ENCODE results near the gene NFX1.
A peak's percentile ranks its signal among the peaks of the same experiment; 100 is the strongest.

Gene NFX1

DNA sequence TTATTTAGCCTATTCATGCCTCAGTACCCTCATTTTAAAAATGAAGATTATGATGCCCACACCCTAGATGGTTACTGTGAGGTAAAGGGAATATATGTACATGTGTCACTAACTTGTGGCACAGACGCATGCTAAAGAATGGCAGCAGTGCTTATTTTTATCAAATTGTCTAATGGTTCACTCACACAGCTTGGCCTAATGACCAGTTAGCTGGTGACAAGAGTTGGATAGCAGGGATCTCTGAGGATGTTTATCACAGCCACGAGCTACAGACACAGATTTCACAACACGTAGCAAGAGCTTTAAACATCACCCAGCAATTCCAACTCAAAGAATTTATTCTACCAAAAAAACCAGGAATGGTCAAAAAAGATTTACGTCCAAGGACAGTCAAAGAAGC is 33.0 kb upstream of the NFX1 start:
- H3K9me3 Mint-ChIP-seq, result no peaks in the 10 kb centered on the region
- H3K4me3 Mint-ChIP-seq, result no peak overlapping the region
- DNase-seq (ENCODE audit: low spot score), result no peak
- no peaks in the 10 kb centered on the region for H3K27me3 Mint-ChIP-seq (ENCODE audit: low read depth)
- H3K4me1 Mint-ChIP-seq (ENCODE audit: low read depth), result peaks cover 3% of the 10 kb centered on the region
- H3K27ac Mint-ChIP-seq, result no peak overlapping the region
- peaks cover 76% of the 10 kb centered on the region for H3K36me3 Mint-ChIP-seq (ENCODE audit: low read depth)

GRCh38 chr9:33260372-33260771 is 29.9 kb upstream of the NFX1 start:
- Mint-ChIP-seq H3K36me3 (ENCODE audit: low read depth) (peaks cover 69% of the 10 kb centered on the region), H3K27me3 (ENCODE audit: low read depth) (no peaks in the 10 kb centered on the region), H3K27ac (no peak overlapping the region), H3K4me1 (ENCODE audit: low read depth) (peaks cover 13% of the 10 kb centered on the region), H3K9me3 (no peaks in the 10 kb centered on the region), H3K4me3 (no peak overlapping the region)
- DNase-seq (ENCODE audit: low spot score), result no peak

GRCh38 chr9:33263131-33264002 is 26.9 kb upstream of the NFX1 start:
- Mint-ChIP-seq H3K27ac (peak overlapping the region; percentile 91), H3K9me3 (no peaks in the 10 kb centered on the region), H3K36me3 (ENCODE audit: low read depth) (peaks cover 67% of the 10 kb centered on the region), H3K27me3 (ENCODE audit: low read depth) (no peaks in the 10 kb centered on the region), H3K4me3 (peak overlapping the region; percentile 92), H3K4me1 (ENCODE audit: low read depth) (peaks cover 37% of the 10 kb centered on the region)
- no peak for DNase-seq (ENCODE audit: low spot score)

DNA sequence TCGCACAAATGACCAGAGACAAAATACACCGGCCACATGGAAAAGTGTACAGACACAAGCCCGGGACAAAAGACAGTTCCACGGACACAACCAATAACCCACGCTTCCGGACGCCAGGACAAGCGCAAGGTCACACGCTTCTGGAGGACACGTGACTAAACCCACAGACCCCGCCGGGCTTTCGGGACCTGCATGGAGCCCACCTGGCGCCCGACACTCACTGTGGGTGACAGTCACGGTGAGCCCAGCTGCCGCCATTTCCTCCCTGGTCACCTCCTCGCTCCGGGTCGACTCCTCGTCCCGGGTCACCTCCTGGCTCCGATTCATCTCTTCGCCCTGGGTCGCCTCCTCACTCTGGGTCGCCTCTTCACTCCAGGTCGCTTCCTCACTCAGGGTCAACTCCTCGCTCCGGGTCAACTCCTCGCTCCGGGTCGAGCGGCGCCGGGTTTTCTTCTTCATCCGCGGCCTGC is 26.3 kb upstream of the NFX1 start:
- H3K4me3 Mint-ChIP-seq, result peak overlapping the region; percentile 92
- H3K36me3 Mint-ChIP-seq (ENCODE audit: low read depth), result peaks cover 65% of the 10 kb centered on the region
- DNase-seq (ENCODE audit: low spot score), result peak; percentile 35
- no peaks in the 10 kb centered on the region for H3K9me3 Mint-ChIP-seq
- no peaks in the 10 kb centered on the region for H3K27me3 Mint-ChIP-seq (ENCODE audit: low read depth)
- peaks cover 38% of the 10 kb centered on the region for H3K4me1 Mint-ChIP-seq (ENCODE audit: low read depth)
- H3K27ac Mint-ChIP-seq, result peak overlapping the region; percentile 91

DNA sequence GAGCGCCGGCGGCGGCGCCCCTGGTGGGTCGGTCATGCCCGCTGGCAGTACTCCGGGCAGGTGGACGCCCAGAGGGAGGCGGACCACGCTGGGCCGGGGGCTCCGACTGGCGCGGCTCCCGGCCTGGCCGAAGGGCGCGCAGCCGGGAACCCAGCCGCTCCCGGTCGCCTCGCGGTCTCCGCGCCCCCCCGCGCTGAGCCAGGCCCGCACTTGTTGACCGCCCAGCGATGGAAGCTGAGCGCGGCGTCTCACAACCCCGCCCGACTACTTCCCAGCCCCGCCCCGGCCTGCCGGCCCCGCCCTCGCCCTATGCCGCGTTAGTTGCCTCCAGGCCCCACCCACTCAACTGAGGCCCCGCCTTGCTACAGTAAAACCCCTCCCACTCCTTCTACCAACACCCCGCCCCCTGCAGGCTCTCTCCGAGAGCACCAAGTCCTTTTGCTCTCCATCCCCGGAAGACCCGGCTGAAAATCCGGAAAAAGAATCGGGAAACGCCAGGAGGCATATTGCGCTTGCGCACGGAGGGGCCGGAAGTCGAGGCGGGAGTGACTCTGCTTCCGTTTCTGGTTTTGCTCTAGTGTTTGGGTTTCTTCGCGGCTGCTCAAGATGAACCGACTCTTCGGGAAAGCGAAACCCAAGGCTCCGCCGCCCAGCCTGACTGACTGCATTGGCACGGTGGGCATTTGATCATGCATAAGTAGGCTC is 25.7 kb upstream of the NFX1 start, which contains the start of the genes BAG1 and CHMP5:
Gene BAG1 (minus strand): TSS at position 236 of the 705 bp plus-strand sequence.
Gene CHMP5 (plus strand): TSS at position 577 of the 705 bp plus-strand sequence. CDS start 30 bp downstream, at position 607.
- Mint-ChIP-seq H3K4me3 (peak within 1 kb of the TSS; percentile 97), H3K36me3 (ENCODE audit: low read depth) (peaks cover 59% of the 10 kb centered on the region), H3K27me3 (ENCODE audit: low read depth) (no peaks in the 10 kb centered on the region), H3K4me1 (ENCODE audit: low read depth) (peaks cover 38% of the 10 kb centered on the region), H3K9me3 (no peaks in the 10 kb centered on the region), H3K27ac (peak within 1 kb of the TSS; percentile 97)
- DNase-seq (ENCODE audit: low spot score), result peak; percentile 99

GRCh38 chr9:33265211-33265865 is 25.0 kb upstream of the NFX1 start:
- Mint-ChIP-seq H3K9me3 (no peaks in the 10 kb centered on the region), H3K4me3 (peak overlapping the region; percentile 97), H3K4me1 (ENCODE audit: low read depth) (peaks cover 37% of the 10 kb centered on the region), H3K27me3 (ENCODE audit: low read depth) (no peaks in the 10 kb centered on the region), H3K27ac (peak overlapping the region; percentile 97), H3K36me3 (ENCODE audit: low read depth) (peaks cover 55% of the 10 kb centered on the region)
- DNase-seq (ENCODE audit: low spot score), result no peak

- Mint-ChIP-seq H3K4me3 (peak overlapping the region; percentile 97), H3K4me1 (ENCODE audit: low read depth) (peaks cover 38% of the 10 kb centered on the region), H3K9me3 (no peaks in the 10 kb centered on the region), H3K36me3 (ENCODE audit: low read depth) (peaks cover 56% of the 10 kb centered on the region), H3K27me3 (ENCODE audit: low read depth) (no peaks in the 10 kb centered on the region), H3K27ac (peak overlapping the region; percentile 54)
- no peak for DNase-seq (ENCODE audit: low spot score)
Observed at GRCh38 chr9:33267151-33267767, 23.1 kb upstream of the NFX1 start.

- Mint-ChIP-seq H3K4me3 (no peak overlapping the region), H3K36me3 (ENCODE audit: low read depth) (peaks cover 56% of the 10 kb centered on the region), H3K4me1 (ENCODE audit: low read depth) (peaks cover 35% of the 10 kb centered on the region), H3K27ac (no peak overlapping the region), H3K27me3 (ENCODE audit: low read depth) (no peaks in the 10 kb centered on the region), H3K9me3 (no peaks in the 10 kb centered on the region)
- no peak for DNase-seq (ENCODE audit: low spot score)
Observed at GRCh38 chr9:33270146-33270545, 20.2 kb upstream of the NFX1 start.

DNA sequence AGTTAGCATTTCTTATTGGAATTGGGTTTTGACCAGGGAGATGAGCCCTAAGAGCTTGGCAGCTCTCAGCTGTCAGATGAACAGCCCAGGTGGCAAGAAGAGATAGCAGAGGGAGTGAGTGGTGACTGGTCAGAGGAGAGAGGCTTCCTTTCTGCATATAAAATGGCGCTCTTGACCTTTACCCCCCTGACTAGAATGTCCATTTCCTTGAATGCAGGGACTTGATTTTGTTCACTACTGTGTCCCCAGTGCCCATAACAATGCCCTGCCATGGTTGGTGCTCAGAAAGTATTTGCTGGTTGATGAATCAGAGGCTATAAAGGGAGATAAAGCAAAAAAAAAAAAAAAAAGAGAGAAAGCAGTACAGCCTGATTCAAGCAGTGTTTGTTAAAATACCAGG is 18.3 kb upstream of the NFX1 start:
- peak overlapping the region; percentile 44 for H3K27ac Mint-ChIP-seq
- no peak for DNase-seq (ENCODE audit: low spot score)
- H3K27me3 Mint-ChIP-seq (ENCODE audit: low read depth), result no peaks in the 10 kb centered on the region
- H3K4me3 Mint-ChIP-seq, result no peak overlapping the region
- H3K9me3 Mint-ChIP-seq, result no peaks in the 10 kb centered on the region
- H3K4me1 Mint-ChIP-seq (ENCODE audit: low read depth), result peaks cover 21% of the 10 kb centered on the region
- H3K36me3 Mint-ChIP-seq (ENCODE audit: low read depth), result peaks cover 57% of the 10 kb centered on the region

DNA sequence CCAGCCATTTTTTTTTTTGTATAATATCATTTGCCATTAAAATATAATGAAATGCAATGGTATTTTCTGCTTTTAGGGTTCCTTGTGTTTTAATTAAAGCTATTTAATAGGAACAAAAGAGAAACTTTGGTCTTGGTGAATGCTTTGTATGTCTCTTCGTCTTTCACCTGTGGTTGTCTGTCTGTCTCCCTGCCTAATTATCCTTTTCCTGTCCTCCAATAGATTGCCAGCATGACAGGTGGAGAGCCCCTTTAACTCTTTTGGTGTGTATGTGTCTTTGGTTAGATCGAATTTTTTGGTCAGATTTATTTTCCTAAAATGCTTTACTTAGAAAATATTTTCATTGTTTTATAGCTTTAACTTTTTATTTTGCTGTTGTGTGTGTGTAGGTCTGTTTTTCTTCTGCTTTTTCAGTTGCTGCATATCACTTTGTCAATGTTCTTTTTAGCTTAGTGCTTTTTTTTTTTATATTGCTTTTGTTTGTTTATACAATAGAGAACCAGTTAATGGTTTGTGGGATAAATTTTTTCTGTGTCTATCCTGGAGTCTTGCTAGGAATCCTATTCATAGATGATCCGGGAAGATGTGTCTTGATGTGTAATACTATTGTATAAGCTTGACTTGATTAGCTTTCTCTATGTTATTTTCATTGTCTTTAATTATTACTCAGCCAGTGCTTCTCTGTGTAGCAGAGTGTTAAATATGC is 16.9 kb upstream of the NFX1 start:
- DNase-seq (ENCODE audit: low spot score), result no peak

GRCh38 chr9:33273972-33274328 is 16.4 kb upstream of the NFX1 start:
- H3K27ac Mint-ChIP-seq, result no peak overlapping the region
- no peaks in the 10 kb centered on the region for H3K27me3 Mint-ChIP-seq (ENCODE audit: low read depth)
- H3K4me3 Mint-ChIP-seq, result no peak overlapping the region
- peaks cover 60% of the 10 kb centered on the region for H3K36me3 Mint-ChIP-seq (ENCODE audit: low read depth)
- no peak for DNase-seq (ENCODE audit: low spot score)
- H3K4me1 Mint-ChIP-seq (ENCODE audit: low read depth), result peaks cover 10% of the 10 kb centered on the region
- no peaks in the 10 kb centered on the region for H3K9me3 Mint-ChIP-seq

More for the DNA sequence above, 16.9 kb upstream of the NFX1 start:
- H3K27ac Mint-ChIP-seq, result peak overlapping the region; percentile 50
- H3K36me3 Mint-ChIP-seq (ENCODE audit: low read depth), result peaks cover 61% of the 10 kb centered on the region
- H3K9me3 Mint-ChIP-seq, result no peaks in the 10 kb centered on the region
- H3K4me1 Mint-ChIP-seq (ENCODE audit: low read depth), result peaks cover 11% of the 10 kb centered on the region
- H3K27me3 Mint-ChIP-seq (ENCODE audit: low read depth), result no peaks in the 10 kb centered on the region
- H3K4me3 Mint-ChIP-seq, result no peak overlapping the region

GRCh38 chr9:33277484-33277883 is 12.8 kb upstream of the NFX1 start:
- peaks cover 55% of the 10 kb centered on the region for H3K36me3 Mint-ChIP-seq (ENCODE audit: low read depth)
- no peaks in the 10 kb centered on the region for H3K27me3 Mint-ChIP-seq (ENCODE audit: low read depth)
- H3K9me3 Mint-ChIP-seq, result no peaks in the 10 kb centered on the region
- H3K4me3 Mint-ChIP-seq, result no peak overlapping the region
- peaks cover 7% of the 10 kb centered on the region for H3K4me1 Mint-ChIP-seq (ENCODE audit: low read depth)
- no peak for DNase-seq (ENCODE audit: low spot score)
- H3K27ac Mint-ChIP-seq, result no peak overlapping the region

DNA sequence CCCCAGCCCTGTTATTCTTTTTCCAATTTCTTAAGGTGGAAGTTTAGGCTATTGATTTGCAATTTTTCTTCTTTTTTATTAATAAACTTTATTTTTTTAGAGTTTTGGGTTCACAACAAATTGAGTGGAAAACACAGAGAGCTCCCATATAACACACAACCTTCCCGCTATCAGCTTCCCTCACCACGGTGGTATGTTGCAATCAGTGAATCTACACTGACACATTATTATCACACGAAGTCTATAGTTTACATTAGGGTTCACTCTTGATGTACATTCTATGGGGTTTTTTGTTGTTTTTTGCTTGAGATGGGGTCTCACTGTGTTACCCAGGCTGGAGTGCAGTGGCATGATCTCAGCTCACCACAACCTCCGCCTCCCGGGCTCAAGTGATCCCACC is 4.8 kb upstream of the NFX1 start:
- Mint-ChIP-seq H3K27me3 (ENCODE audit: low read depth) (peaks cover 3% of the 10 kb centered on the region), H3K27ac (no peak overlapping the region), H3K4me1 (ENCODE audit: low read depth) (peaks cover 1% of the 10 kb centered on the region), H3K4me3 (no peak overlapping the region), H3K36me3 (ENCODE audit: low read depth) (peaks cover 20% of the 10 kb centered on the region), H3K9me3 (no peaks in the 10 kb centered on the region)
- DNase-seq (ENCODE audit: low spot score), result no peak
